LNCaP clone FGC (cell line): ENCODE measurements around the gene MSX2.

ENCODE experiments used
- DNase-seq: peaks from one replicate; pipeline ENCODE4 v3.0.0-alpha.2; 2011; ENCODE audit warnings: low read depth
- H3K4me3 ChIP-seq: 2 replicates; pipeline ENCODE4 v1.5.1; 2011; ENCODE audit warnings: mild to moderate bottlenecking, low read depth, low read length, control low read depth
- CTCF ChIP-seq: IDR thresholded peaks from 2 replicates; pipeline ENCODE4 v1.5.1; 2012; ENCODE audit warnings: mild to moderate bottlenecking; ENCODE audit not compliant: control insufficient read depth, insufficient read depth; ENCODE audit errors: extremely low read depth

Gene MSX2

GRCh38 chr5:174717826-174718455 is 6.4 kb upstream of the MSX2 start:
- no peak for DNase-seq
- no peak overlapping the region for H3K4me3 ChIP-seq
- TF ChIP-seq CTCF: no peak

GRCh38 chr5:174718880-174719610 is 5.3 kb upstream of the MSX2 start:
- DNase-seq: no peak
- TF ChIP-seq CTCF: no peak
- H3K4me3 ChIP-seq: no peak overlapping the region

GRCh38 chr5:174719793-174720611 is 4.4 kb upstream of the MSX2 start:
- no peak for DNase-seq
- TF ChIP-seq CTCF: no peak
- no peak overlapping the region for H3K4me3 ChIP-seq

- no peak for DNase-seq
- H3K4me3 ChIP-seq: peak overlapping the region; percentile 26
- TF ChIP-seq CTCF: no peak
These were observed 3.5 kb upstream of the MSX2 start for GRCh38 chr5:174720612-174721529.

GRCh38 chr5:174721530-174722432 is 2.6 kb upstream of the MSX2 start:
- no peak for TF ChIP-seq CTCF
- DNase-seq: no peak
- 0 out of 2 replicates have a peak overlapping the region, but pooled peaks have one; percentile 9 for H3K4me3 ChIP-seq
